Stimulated activated naive CD8-positive, alpha-beta T cell treated with anti-CD3 and anti-CD28 coated beads, Interleukin-15, Interleukin-2, amounts not matched to agents 100 U/mL and 50 U/mL, for 24 hours (primary cell): Measurements from ENCODE around the gene KCNQ2.
A peak's percentile ranks its signal among the peaks of the same experiment; 100 is the strongest.
"Not testable (repeated sequence)": the region's sequence is repeated elsewhere in the genome, so short reads cannot be mapped to it uniquely, and the experiment has no call there.

ENCODE experiments used
- ATAC-seq: fragments of 150-1000 bp; cut with Tn5 transposase; one replicate; pipeline ENCODE4 v1.10.0; 2021
- DNase-seq: peaks from one replicate; pipeline ENCODE4 v3.0.0; 2021

KCNQ2 gene

GRCh38 chr20:63471981-63472831 is at the start of gene KCNQ2:
Gene KCNQ2, minus strand, starts transcription at chr20:63472655. Its CDS starts 192 bp downstream, at chr20:63472463.
- DNase-seq = no peak
- no peak for ATAC-seq

GRCh38 chr20:63521602-63522001 is 49.1 kb upstream of the KCNQ2 start:
- DNase-seq = no peak
- no peak for ATAC-seq

- ATAC-seq (peak; percentile 65), DNase-seq (peak; percentile 79)
Observed at GRCh38 chr20:63520934-63521601, 48.6 kb upstream of the KCNQ2 start.

- DNase-seq = peak; percentile 89
- ATAC-seq = peak; percentile 84
Observed at GRCh38 chr20:63520504-63520933, 48.1 kb upstream of the KCNQ2 start, which contains the start of gene PPDPF. Gene PPDPF, plus strand, starts transcription at chr20:63520765. Its CDS starts 544 bp downstream, at chr20:63521309.

- peak; percentile 38 for ATAC-seq
- DNase-seq = peak; percentile 76
Observed at GRCh38 chr20:63519668-63520503, 47.4 kb upstream of the KCNQ2 start.

- ATAC-seq = no peak
- no peak for DNase-seq
Observed at GRCh38 chr20:63518946-63519667, 46.7 kb upstream of the KCNQ2 start.

GRCh38 chr20:63518351-63518861 is 46.0 kb upstream of the KCNQ2 start:
- DNase-seq = no peak
- no peak for ATAC-seq

- DNase-seq = no peak
Observed at GRCh38 chr20:63517376-63518309, 45.2 kb upstream of the KCNQ2 start.

GRCh38 chr20:63514520-63514919 is 42.1 kb upstream of the KCNQ2 start:
- not testable (repeated sequence) for DNase-seq, ATAC-seq

More at GRCh38 chr20:63517376-63518309, 45.2 kb upstream of the KCNQ2 start:
- ATAC-seq = no peak

- no peak for DNase-seq
Observed at GRCh38 chr20:63513207-63513606, 40.8 kb upstream of the KCNQ2 start.

GRCh38 chr20:63509088-63509564 is 36.7 kb upstream of the KCNQ2 start:
- ATAC-seq (no peak), DNase-seq (no peak)

More at GRCh38 chr20:63513207-63513606, 40.8 kb upstream of the KCNQ2 start:
- ATAC-seq = no peak

- DNase-seq (no peak), ATAC-seq (peak; percentile 19)
Observed at GRCh38 chr20:63508072-63508768, 35.8 kb upstream of the KCNQ2 start.

GRCh38 chr20:63507083-63507743 is 34.8 kb upstream of the KCNQ2 start:
- ATAC-seq (no peak), DNase-seq (no peak)

- no peak for DNase-seq
Observed at GRCh38 chr20:63505723-63506122, 33.3 kb upstream of the KCNQ2 start.

GRCh38 chr20:63505281-63505680 is 32.8 kb upstream of the KCNQ2 start:
- ATAC-seq (no peak), DNase-seq (no peak)

More at GRCh38 chr20:63505723-63506122, 33.3 kb upstream of the KCNQ2 start:
- ATAC-seq = no peak

- DNase-seq (no peak), ATAC-seq (no peak)
Observed at GRCh38 chr20:63504642-63505041, 32.2 kb upstream of the KCNQ2 start.

GRCh38 chr20:63503524-63503923 is 31.1 kb upstream of the KCNQ2 start:
- DNase-seq (no peak), ATAC-seq (no peak)

- no peak for DNase-seq
- ATAC-seq = no peak
Observed at GRCh38 chr20:63502671-63503172, 30.3 kb upstream of the KCNQ2 start.
